HG02623 (cell line): Measurements from ENCODE around the gene TRPM3.

Experiments
- ATAC-seq: cut with Tn5 transposase; IDR thresholded peaks from one replicate; pipeline ENCODE4 v1.9.1; 2021; ENCODE audit warnings: moderate library complexity; ENCODE audit not compliant: unreplicated experiment

Gene TRPM3

GRCh38 chr9:70616228-70616990 is 505.0 kb downstream of the TRPM3 start:
- no peak for ATAC-seq

GRCh38 chr9:70615464-70616138 is 505.8 kb downstream of the TRPM3 start:
- no peak for ATAC-seq

- no peak for ATAC-seq
Observed at GRCh38 chr9:70614786-70615463, 506.5 kb downstream of the TRPM3 start.

GRCh38 chr9:70613024-70613768 is 508.2 kb downstream of the TRPM3 start:
- no peak for ATAC-seq

- ATAC-seq, result no peak
Observed at GRCh38 chr9:70610287-70610644, 511.2 kb downstream of the TRPM3 start.

- ATAC-seq, result no peak
Observed at GRCh38 chr9:70609542-70610286, 511.7 kb downstream of the TRPM3 start.

GRCh38 chr9:70609011-70609410 is 512.4 kb downstream of the TRPM3 start:
- no peak for ATAC-seq

GRCh38 chr9:70607926-70608325 is 513.5 kb downstream of the TRPM3 start:
- ATAC-seq, result peak; percentile 57

- no peak for ATAC-seq
Observed at GRCh38 chr9:70607329-70607728, 514.1 kb downstream of the TRPM3 start.

GRCh38 chr9:70603020-70603411 is 518.4 kb downstream of the TRPM3 start:
- no peak for ATAC-seq

- peak; percentile 80 for ATAC-seq
Observed at GRCh38 chr9:70602321-70603019, 519.0 kb downstream of the TRPM3 start.

GRCh38 chr9:70601000-70601951 is 520.1 kb downstream of the TRPM3 start:
- ATAC-seq, result no peak

GRCh38 chr9:70600506-70600905 is 520.9 kb downstream of the TRPM3 start:
- ATAC-seq, result no peak

- ATAC-seq, result no peak
Observed at GRCh38 chr9:70597886-70598285, 523.5 kb downstream of the TRPM3 start.

GRCh38 chr9:70595211-70595610 is 526.2 kb downstream of the TRPM3 start:
- no peak for ATAC-seq

- no peak for ATAC-seq
Observed at GRCh38 chr9:70594386-70594944, 527.0 kb downstream of the TRPM3 start.

- ATAC-seq, result no peak
Observed at GRCh38 chr9:70593241-70593640, 528.2 kb downstream of the TRPM3 start.

- no peak for ATAC-seq
Observed at GRCh38 chr9:70590315-70590677, 531.1 kb downstream of the TRPM3 start.
